Measurements from ENCODE around the gene PAFAH1B2.
A peak's percentile ranks its signal among the peaks of the same experiment; 100 is the strongest.
"Not testable (repeated sequence)": the region's sequence is repeated elsewhere in the genome, so short reads cannot be mapped to it uniquely, and the experiment has no call there.

Gene PAFAH1B2

DNA sequence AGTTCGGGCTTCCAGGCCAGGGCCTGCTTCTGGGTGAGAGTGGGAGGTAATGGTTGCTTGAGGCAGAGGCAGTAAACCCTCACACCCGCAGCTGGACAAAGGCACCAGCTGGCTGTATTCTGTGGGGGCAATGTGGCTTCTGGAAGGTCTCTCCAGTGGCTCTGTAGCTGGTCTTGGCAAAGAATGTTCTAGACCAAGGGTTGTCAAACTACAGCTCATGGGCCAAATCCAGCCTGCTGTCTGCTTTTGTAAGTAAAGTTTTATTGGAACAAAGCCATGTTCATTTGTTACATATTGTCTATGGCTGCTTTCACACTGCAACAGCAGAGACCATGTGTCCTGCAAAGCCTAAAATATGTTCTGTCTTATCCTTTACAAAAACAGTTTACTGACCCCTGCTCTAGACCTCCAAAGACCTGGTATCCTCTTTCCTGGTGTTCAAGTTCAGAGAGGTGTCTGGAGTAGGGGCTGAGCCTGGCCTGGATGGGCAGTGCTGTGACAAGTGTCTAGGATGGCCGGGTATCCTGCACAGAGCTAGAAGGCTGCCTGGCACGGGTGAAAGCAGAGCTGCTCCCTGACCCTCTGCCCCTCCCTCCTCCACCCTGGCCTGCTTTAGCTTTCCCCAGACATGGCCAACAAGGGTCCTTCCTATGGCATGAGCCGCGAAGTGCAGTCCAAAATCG, 58.4 kb downstream of the PAFAH1B2 start:
- DNase-seq (ENCODE audit: low spot score): no peak

DNA sequence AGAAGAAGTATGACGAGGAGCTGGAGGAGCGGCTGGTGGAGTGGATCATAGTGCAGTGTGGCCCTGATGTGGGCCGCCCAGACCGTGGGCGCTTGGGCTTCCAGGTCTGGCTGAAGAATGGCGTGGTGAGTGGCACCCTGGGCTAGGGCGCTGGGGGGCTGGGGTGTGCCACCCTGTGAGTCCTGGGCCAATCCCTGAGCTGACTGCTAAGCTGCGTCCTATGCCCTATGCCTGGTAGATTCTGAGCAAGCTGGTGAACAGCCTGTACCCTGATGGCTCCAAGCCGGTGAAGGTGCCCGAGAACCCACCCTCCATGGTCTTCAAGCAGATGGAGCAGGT, 59.0 kb downstream of the PAFAH1B2 start:
- DNase-seq (ENCODE audit: low spot score): no peak

DNA sequence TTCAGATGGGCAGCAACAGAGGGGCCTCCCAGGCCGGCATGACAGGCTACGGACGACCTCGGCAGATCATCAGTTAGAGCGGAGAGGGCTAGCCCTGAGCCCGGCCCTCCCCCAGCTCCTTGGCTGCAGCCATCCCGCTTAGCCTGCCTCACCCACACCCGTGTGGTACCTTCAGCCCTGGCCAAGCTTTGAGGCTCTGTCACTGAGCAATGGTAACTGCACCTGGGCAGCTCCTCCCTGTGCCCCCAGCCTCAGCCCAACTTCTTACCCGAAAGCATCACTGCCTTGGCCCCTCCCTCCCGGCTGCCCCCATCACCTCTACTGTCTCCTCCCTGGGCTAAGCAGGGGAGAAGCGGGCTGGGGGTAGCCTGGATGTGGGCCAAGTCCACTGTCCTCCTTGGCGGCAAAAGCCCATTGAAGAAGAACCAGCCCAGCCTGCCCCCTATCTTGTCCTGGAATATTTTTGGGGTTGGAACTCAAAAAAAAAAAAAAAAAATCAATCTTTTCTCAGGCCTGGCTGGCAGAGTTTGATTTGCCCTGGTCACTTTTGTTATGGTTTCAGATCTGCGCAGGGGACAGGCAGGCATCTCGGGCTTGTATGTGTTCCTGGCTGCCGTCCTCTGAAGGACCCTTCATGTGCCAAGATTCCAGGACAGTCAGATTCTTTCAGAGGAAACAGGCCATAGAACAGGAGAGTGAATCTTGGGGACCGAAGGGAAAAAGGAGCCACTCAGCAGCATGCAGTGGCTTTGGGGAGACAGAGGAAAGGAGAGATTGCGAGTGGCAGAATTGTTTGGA, 60.4 kb downstream of the PAFAH1B2 start:
- no peak for DNase-seq (ENCODE audit: low spot score)

DNA sequence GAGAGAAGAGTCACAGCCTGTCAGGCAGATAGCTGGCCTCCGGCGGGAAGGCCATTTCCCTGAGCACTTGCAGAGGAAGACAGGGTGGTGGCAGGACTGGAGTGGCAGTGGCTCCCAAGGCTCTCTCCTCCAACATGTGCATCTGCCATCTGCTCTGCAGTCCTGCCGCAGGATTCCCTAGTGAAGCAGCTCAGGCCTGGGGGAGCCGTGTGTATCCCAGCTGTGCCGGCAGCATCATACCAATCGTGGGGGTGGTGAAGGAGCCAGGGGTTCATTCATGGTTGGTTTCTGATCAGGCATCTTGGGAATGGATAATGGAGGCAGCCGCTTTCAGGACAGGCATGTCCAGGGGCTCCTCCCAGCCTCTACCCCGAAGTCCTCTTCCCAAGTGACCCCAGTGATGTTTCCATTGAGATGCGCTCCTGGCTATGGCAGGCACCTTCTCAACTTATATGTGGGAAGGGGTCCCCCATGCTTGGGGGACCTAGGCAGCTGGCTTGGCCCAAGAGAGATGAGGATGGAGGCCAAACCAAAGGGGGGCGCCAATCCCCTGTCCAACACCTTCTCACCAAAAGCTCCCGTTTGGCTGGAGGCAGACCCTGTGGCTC, 61.2 kb downstream of the PAFAH1B2 start:
- DNase-seq (ENCODE audit: low spot score): no peak

DNA sequence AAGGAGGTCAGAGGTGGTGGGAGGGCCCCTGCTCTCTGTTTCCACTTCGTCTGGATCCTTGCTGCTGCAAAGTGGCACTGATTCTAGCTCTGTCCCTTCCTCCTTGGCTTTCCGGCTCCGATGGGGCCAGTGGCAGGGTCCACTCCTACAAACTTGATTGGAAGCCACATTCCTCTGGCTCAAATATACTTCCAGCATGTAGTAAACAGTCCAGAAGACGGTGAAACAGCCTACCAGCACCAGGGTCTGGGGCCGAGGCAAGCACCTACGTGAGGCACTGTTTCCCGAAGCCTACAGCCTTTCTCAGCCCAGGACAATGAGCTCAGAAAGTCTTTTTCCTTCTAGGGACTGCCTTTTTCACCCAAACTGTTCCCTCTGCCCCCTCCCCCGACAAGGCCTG, 62.0 kb downstream of the PAFAH1B2 start:
- not testable (repeated sequence) for DNase-seq (ENCODE audit: low spot score)

DNA sequence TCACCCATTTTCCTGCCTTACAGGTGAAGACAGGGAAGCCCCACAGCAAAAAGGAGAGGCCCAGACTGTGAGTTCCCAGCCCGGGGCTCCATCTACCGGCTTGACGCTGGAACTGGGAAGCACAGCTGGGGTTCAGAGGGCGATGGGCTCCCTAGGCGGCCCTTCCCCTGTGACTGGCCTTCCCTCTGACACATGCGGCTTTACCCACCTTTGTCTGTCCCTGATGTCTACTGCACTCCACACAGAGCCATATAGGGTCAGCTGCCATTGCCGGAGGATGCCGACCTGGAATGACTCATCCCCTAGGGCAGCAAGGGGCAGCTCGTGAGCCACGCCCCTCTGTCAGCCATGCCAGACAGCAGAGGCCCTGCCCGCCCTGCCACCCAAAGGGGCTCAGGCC, 62.8 kb downstream of the PAFAH1B2 start:
- DNase-seq (ENCODE audit: low spot score): peak; percentile 62

GRCh38 chr11:117207481-117207880, 63.4 kb downstream of the PAFAH1B2 start:
- not testable (repeated sequence) for DNase-seq (ENCODE audit: low spot score)

DNA sequence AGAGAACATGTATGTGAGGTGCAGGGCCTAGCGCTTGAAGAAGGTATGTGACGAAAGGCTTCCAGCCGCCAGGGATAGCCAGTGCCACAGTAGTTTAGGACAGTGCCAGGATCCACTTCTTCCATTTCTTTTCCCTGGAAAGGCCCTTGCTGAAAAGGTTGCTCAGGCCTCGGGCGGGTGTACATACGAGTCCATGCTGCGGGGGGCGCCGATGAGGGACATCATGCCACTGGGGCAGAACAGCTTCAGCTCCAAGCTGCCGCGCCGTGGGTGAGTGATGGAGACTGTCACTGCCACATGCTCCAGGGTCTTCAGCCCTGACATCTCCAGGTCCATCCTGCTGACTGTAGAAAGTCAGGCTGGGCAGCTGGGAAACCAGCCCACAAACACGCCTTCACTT, 64.6 kb downstream of the PAFAH1B2 start:
- not testable (repeated sequence) for DNase-seq (ENCODE audit: low spot score)

DNA sequence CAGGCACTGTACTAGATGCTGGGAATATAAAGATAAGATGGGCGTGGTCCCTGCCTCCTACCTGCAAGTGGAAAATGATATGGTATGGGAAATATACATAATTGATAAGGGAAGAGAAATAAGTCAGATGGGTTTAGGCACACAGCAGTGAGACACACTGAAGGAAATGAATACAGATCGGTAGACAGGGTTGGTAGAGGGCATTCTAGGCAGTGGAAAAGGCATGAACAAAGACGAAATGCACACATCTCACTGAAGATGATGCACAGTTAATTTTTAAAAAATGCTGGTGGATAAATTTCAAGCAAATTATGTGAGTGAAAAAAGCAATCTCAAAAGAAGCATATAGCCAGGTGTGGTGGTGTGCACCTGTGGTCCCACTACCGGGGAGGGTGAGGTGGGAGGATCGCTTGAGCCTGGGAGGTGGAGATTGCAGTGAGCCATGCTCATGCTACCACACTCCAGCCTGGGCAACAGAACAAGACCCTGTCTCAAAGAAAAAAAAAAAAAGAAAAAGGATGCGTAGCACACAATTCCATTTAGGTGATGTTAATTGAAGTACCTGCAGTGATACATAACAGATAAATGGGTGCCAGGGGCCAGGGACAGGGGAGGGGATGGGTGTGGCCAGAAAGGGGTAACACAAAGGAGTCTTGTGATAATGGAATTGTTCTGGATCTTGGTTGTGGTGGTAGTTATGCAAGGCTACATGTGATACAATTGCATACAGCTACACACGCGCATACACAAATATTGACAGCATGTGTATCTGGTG, 65.5 kb downstream of the PAFAH1B2 start:
- DNase-seq (ENCODE audit: low spot score): not testable (repeated sequence)

DNA sequence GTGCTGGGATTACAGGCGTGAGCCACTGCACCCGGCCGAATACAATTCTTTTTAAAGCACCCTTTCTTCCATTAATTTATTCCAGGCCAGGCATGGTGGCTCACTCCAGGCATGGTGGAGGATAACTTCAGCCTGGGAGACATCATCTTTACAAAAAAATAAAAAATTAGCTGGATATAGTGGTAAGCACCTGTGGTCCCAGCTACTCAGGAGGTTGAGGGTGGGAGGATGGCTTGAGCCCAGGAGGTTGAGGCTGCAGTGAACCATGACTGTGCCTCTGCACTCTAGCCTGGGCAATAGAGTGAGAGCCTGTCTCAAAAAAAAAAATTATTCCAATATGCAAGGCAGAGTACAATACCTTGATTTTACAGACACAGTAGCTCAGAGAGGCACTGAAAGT, 66.5 kb downstream of the PAFAH1B2 start:
- DNase-seq (ENCODE audit: low spot score): no peak

GRCh38 chr11:117212697-117213355, 68.7 kb downstream of the PAFAH1B2 start:
- no peak for DNase-seq (ENCODE audit: low spot score)

GRCh38 chr11:117214404-117215110, 70.5 kb downstream of the PAFAH1B2 start:
- DNase-seq (ENCODE audit: low spot score): no peak

- no peak for DNase-seq (ENCODE audit: low spot score)
Observed at GRCh38 chr11:117217141-117218084, 73.3 kb downstream of the PAFAH1B2 start.

GRCh38 chr11:117218133-117218915, 74.2 kb downstream of the PAFAH1B2 start:
- DNase-seq (ENCODE audit: low spot score): no peak

DNA sequence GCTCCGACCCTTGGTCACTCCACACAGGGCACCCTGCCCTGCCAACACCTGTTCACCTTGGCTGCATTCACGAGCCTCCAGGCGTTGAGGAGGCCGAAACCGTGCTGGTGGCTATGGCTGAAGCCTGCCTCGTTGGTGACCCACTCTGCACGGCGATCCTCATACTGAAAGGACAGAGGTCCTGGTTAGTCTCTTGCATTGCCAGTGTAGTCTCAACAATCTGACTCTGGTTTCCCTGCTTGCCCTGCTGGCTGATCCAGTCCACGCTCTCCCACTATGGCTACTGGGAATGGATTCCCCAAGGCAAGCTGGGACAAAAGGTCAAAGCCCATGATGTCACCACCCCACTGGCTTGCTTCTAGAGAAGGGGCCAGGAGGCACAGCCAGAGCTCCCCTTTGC, 74.9 kb downstream of the PAFAH1B2 start:
- no peak for DNase-seq (ENCODE audit: low spot score)

- no peak for DNase-seq (ENCODE audit: low spot score)
Observed at GRCh38 chr11:117219455-117219854, 75.4 kb downstream of the PAFAH1B2 start.

DNA sequence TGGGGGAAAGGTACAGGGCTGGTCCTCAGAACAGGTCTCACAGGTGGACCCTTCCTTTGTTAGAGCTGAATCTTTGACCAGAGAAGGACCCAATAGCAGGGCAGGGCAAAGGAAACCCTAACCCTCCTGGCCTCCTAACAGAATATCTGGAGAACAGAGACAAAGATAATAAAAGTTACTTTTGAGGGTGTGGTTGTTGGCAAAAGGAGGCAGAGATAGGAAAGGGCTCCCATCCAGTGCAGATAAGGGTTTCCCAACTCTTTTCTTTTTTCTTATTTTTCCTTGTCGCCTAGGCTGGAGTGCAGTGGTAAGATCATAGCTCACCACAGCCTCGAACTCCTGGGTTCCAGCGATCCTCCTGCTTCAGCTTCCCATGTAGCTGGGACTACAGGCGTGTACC, 75.9 kb downstream of the PAFAH1B2 start:
- no peak for DNase-seq (ENCODE audit: low spot score)

DNA sequence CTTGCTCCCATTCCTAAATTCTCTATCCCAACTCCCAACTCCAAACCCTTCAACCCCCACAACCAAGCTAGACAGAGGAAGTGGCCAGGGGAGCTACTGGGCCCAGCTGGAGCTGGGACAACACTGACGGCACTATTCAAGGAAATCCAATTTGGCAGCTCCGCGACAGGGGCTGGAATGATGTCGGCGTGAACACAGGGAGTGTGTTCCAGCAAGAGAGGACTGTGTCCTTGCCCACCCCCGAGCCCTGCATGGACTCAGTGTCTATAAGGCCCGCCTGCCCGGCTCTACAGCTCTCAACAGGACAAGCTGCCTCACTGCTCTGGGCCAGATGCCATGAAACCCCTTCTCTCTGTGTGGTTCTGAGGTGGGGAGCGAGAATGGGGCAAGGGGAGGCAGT, 76.5 kb downstream of the PAFAH1B2 start:
- DNase-seq (ENCODE audit: low spot score): no peak

DNA sequence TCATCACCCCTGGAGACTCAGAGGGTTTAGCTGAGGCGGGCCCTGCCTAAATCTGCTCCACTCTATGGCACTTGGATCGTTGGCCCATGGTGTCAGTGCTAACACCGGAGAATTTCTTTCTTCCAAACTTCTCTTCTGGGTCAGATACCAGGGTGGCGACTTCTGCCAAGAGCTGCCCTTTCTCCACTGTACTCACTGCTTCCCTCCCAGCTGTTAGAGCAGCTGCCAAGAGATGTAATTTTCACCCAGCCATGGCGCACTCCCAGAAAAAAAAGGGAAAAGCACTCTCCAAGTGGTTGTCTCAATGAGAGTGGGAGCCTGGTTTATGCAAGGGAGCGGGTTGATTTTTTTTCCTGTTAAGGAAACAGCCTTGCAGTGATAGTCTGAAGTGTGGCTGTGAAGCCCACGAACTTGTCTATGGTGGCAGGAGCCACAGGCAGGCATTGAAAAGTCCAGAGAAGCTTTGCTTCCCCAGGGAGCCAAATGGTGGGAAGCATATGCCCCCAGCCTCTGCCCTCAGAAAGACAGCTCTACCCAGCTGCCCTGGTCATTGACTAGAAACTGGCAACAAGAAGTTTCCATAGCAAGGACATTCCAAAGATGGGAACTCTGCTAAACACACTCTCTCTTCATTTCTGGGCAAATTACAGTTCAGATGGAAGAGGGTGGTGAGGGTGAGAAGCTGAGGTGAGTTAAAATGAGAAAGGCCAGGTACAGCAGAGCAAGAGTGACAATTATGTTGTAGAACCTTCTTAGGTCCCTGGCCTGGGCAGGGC, 77.1 kb downstream of the PAFAH1B2 start:
- no peak for DNase-seq (ENCODE audit: low spot score)

Measured in SW480 (cell line).